AG09319 (cell line): ENCODE measurements around the gene TRIM45.
"Not testable (repeated sequence)": the region's sequence is repeated elsewhere in the genome, so short reads cannot be mapped to it uniquely, and the experiment has no call there.

Experiments
- DNase-seq: peaks from one replicate; pipeline ENCODE4 v3.0.0-alpha.2; 2010; ENCODE audit warnings: low read depth; ENCODE audit errors: extremely low read depth
- TF ChIP-seq, protein P1 (sequence below): IDR thresholded peaks from 2 replicates; pipeline ENCODE4 v1.5.1; 2011; ENCODE audit warnings: low read depth, mild to moderate bottlenecking, inconsistent platforms, low read length, moderate library complexity

The TRIM45 gene

DNA sequence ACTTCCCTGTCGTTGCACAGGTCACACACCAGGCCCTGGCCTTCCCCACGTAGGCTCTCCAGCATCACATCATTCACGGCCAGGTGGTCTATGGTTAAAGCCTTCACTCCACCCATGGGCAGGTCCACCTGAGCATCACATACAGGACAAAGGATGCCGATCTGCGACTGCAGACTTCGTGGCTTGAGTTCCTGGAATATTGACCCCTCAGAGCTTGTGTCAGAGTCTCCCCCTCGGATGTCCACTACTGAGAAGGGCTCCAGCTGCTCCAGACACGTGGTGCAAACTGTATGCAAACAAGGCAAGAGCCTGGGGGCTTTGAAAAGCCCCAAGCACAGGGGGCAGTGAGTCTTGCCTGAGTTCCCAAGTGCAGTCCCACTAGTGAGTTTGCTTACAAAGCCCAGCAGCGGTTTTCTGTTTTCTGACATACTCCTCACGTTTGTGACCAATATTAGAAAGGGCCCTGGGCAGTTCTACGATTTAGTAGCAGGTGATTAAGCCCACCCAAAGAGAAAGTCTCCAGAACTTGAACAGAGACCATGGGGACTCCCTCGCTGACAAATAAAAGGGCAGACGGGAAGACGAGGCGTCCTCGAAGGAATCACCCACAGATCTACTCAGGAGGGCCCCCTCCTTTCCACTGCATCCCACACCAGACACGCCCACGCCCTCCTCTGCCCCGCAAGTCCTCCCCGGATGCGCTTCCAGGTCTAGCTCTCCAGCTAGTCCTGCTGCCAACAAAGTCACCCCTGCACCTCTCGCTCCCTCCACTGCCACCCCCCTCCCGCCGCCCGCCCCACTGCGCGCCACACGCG is 568 bp downstream of the TRIM45 start:
- TF ChIP-seq, protein P1, sequence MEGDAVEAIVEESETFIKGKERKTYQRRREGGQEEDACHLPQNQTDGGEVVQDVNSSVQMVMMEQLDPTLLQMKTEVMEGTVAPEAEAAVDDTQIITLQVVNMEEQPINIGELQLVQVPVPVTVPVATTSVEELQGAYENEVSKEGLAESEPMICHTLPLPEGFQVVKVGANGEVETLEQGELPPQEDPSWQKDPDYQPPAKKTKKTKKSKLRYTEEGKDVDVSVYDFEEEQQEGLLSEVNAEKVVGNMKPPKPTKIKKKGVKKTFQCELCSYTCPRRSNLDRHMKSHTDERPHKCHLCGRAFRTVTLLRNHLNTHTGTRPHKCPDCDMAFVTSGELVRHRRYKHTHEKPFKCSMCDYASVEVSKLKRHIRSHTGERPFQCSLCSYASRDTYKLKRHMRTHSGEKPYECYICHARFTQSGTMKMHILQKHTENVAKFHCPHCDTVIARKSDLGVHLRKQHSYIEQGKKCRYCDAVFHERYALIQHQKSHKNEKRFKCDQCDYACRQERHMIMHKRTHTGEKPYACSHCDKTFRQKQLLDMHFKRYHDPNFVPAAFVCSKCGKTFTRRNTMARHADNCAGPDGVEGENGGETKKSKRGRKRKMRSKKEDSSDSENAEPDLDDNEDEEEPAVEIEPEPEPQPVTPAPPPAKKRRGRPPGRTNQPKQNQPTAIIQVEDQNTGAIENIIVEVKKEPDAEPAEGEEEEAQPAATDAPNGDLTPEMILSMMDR = no peak
- no peak for DNase-seq

DNA sequence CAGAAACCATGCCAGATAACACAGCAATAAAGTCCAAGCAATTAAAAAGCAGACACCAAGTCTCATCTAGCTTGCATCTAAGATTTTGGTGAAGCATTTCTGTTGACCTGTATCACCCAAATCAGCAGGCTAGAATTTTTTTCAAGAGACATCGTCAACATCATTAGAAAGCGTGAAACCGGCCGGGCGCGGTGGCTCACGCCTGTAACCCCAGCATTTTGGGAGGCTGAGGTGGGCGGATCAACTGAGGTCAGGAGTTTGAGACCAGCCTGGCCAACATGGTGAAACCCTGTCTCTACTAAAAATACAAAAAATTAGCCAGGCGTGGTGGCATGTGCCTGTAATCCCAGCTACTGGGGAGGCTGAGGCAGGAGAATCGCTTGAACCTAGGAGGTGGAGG is 2.4 kb downstream of the TRIM45 start:
- DNase-seq = not testable (repeated sequence)

DNA sequence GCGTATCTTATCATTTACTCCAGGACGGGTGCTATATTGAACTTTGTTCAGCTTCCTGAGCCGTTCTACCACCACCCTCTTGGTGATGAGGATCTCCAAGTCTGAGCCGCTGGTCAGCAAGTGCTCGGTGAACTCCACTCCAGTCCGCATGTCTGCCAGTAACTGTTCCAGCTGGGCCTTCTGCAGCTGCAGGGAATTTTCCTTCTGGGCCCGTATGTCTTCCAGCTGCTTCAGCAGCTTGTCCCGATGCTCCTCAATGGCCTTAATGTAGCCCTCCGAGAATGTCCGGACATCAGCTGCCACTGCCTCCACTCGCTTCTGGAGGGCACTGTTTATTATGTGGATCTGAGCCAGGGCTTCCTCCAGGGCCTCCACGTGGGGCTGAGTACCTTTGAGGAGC is 3.4 kb downstream of the TRIM45 start:
- no peak for DNase-seq
- TF ChIP-seq, protein P1 = no peak

DNA sequence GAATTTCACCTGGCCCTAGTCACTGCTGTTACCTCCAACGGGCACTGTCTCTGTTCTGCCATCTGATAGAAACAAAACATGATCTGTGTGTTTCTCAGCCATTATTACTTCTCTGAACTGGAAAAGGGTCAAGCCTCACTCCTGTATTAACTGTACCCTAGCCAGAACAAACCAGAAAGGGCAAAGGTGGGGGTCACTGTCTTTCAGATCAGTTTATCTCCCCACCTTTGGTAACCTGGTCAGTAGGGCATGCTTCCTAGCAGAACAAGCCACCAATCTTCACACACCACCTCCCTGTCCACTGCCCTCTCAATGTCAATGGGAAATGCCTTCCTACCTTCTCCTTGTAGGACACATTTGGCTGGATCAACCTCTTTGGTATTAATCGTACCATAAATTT is 3.9 kb downstream of the TRIM45 start:
- TF ChIP-seq, protein P1 = no peak

DNA sequence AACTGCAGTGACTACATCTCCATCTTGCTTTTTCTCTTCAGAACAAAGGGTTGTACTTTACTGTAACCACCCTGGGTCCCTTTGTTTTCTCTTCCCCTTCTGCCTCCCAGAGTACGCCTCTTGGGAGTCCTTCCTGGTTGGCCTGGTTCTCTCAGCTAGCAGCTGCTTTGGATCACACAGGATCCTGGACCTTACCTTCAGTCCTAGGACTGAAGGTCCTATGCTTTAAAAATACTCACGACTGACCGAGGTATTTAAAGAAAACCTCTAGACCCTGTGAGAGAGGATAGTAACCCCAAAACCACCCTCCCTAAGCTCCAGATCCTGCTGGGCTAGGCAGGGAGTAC is 4.8 kb downstream of the TRIM45 start:
- no peak for DNase-seq

More for the DNA sequence above, 3.9 kb downstream of the TRIM45 start:
- DNase-seq = no peak

DNA sequence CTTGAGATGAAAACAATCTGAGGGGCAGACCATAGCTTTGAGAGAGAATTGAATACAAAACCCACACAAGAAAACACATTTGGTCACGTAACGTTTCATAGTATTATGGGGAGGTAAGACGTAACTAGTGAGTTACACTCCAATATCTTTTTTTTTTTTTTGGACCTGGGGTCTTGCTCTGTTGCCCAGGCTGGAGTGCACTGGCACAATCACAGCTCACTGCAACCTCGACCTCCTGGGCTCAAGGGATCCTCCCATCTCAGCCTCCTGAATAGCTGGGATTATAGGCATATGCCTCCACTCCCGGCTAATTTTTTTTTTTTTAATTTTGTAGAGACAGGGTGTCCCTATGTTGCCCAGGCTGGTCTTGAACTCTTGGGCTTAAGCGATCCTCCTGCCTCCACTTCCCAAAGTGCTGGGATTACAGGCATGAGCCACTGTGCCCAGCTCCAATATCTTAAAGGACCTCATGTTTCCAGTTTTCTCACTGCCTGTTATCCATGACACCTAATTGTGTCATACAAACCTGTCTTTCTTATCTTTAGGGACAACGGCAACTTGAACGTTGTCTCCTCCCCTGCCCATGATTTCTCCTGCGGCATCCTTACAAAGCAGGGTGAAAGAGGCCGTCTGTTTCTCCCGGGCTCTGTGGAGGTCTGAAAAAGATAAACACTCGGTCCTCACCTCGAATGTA is 5.3 kb downstream of the TRIM45 start:
- DNase-seq = no peak
- TF ChIP-seq, protein P1 = no peak

More for the DNA sequence above, 4.8 kb downstream of the TRIM45 start:
- TF ChIP-seq, protein P1 = no peak

DNA sequence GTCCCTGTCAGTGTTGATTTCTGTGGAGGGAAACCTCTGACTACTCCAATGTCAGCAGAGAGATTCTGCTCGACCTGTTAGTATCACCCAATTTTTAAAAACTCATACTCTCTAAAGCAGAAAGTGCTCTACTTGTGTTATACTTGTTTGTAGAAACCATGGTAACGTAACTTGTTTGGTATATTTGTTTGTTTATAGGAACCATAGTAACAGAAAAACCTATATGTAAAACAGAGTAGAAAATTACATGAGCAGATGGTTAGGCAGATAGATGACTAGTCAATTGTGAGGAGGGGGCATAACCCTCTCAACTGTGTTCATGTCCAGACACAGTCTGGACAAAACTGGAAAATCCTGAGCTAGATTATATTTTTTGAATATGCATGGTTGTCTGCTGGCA is 6.7 kb downstream of the TRIM45 start:
- TF ChIP-seq, protein P1 = no peak
- no peak for DNase-seq

DNA sequence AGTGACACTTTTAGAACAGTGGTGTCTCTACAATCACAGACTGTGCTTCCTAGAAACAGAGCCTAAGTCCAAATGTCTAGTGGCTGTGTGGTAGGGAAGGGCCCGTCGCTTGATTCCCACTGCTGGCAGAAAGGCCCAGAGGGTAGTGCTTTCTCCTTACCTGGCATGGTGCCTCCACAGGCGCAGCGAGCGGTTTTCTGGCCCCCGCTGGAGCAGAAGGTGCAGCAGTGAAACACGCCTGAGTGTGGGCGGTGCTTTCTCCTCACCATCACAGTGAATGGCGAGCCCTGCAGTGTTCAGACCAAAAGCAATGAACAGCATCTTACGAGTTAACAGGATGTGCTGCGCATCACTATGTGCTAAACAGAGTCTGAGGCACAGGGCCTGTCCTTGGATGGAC is 8.3 kb downstream of the TRIM45 start:
- DNase-seq = no peak
- TF ChIP-seq, protein P1 = no peak
